COR-L47 (cell line): Measurements from ENCODE around the gene PAK5.

ENCODE experiments used
- DNase-seq: peaks from one replicate; lab custom pipeline; 2025; lab: John Stamatoyannopoulos, UW

PAK5 gene

DNA sequence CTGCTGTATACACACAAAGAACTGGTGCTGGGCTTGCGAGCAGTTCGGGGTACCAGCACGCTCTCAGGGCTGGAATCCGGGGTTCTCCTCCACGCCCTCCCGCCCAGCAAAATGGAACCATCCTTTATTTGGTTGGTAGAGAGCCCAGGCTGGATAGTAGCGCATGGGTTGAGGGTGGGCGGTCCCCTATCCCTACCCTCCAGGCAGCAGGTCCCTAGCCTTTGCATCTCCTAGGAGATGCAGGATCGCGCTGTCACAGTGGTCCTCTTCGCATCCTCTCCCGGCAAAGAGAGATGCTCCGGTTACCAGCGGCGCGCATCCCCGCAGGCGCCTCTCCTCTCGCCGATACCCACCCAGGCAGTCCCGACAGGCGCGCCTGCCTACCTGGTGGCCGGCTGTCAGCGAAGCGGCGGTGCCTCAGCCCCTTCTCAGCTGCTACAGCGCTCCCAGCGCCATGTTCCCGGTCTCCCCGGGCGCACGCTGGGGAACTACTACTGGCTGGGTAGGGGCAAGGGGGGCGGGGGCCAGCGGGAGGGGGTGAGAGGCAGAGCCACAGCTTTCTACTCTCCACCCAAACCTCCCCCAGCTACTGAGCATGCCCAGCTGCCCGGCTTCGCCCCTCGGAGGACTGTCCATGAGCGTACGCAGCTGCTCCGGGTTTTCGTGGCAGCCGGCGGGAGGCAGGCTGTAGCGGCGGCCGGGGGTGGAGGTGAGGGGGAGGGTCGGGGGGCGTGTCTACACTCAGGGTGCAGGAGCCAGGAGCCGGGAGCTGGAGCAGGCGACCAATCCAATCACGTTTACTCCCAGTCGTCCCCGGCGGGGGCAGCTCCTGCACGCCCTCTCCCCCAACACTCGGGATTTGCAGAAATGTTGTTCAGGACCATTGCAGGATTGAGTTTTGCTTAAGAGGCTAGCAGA lies at the start of gene PAK5:
PAK5 (minus strand) TSS at position 699 of the 918 bp plus-strand sequence. CDS start 194,748 bp downstream, outside the sequence.
- DNase-seq, result peak; percentile 97

- DNase-seq, result no peak
These were observed 48.8 kb upstream of the PAK5 start for GRCh38 chr20:9887706-9888105.

DNA sequence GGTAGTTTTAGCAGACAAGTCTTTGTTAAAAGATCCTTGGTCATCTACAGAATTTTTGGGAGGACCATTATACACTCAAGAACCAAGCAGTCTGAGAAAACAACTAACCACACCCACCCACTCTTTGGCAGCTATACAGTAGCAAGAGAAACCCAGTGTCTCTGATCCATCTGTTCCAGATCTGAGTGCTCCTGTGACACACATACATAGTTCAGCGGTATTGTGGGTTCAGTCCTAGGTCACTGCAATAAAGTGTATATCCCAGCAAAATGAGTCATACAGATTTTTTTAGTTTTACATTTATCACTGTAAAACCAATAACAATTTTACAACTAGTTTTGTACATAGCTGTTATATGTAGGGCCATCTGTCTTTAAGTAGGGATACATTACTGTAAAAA lies 47.4 kb upstream of the PAK5 start:
- DNase-seq, result no peak

DNA sequence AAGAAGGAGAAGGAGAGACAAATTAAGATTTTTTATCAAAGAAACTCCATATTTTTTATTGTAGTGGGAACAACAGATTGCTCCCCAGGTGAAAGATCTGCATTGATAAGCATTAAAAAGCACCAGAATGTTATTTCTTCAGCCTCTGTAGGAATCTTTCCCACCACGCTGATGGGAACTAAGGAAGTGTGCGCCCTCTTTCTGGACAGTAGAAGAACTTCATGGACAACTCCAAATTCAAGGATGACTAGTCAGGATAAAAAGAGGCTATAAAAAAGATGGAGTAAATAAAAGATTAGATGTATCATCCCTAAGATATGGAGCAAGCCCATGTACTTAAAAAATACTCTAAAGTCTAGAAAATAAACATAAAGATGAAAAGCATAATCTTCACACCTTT lies 45.8 kb upstream of the PAK5 start:
- peak; percentile 28 for DNase-seq

- DNase-seq, result peak; percentile 8
These were observed 45.2 kb upstream of the PAK5 start for GRCh38 chr20:9884061-9884460.

DNA sequence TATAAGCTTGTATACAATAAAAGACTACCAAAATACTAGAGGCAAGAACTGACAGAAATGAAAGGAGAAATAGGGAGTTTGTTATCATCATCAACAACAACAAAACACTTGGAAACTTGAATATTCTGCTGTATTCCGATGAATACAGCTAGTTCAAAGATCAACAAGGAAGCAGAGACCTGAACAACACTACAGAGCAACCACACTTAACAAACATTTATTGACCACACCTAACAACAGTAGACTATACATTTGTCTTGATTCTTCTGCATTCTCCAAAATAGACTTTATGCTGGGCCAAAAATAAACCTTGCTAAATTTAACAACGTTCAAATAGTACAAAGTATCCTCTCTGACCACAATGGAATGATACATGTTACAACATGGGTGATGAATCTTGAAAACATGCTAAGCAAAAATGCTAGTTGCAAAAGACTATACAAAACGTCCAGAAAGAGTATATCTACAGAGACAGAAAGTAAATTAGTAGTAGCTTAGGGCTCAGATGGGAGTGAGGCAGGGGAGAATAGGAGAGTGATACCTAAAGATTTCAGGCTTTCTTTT lies 39.1 kb upstream of the PAK5 start:
- DNase-seq, result no peak

GRCh38 chr20:9867196-9867980 lies 28.5 kb upstream of the PAK5 start:
- no peak for DNase-seq

GRCh38 chr20:9852566-9852965 lies 13.7 kb upstream of the PAK5 start:
- no peak for DNase-seq

- DNase-seq, result no peak
These were observed 750 bp upstream of the PAK5 start for GRCh38 chr20:9839626-9840025.

- no peak for DNase-seq
These were observed 870 bp downstream of the PAK5 start for GRCh38 chr20:9838035-9838377.

- DNase-seq, result peak; percentile 72
These were observed 1.2 kb downstream of the PAK5 start for GRCh38 chr20:9837634-9838033.

- DNase-seq, result no peak
These were observed 3.6 kb downstream of the PAK5 start for GRCh38 chr20:9835302-9835701.

GRCh38 chr20:9831032-9831431 lies 7.8 kb downstream of the PAK5 start:
- no peak for DNase-seq

DNA sequence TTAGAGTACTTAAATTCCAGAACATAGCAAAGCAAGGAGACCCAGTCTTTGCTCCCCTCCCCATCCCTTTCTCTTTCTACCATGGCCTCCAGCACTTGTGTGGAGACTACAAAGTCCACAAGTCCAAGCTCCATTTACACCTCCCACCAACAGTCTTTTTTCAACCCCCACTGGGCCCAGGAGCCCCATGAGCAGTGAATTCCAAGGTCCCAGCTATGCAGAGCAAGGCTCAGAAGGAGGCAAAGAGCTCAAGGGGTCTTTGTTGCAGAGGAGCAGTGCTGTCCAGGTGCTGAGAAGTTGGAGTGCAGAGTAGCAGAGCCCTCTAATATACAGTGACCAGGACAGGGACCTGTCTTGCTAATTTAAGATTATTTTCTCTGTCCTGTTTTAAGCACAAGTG lies 9.0 kb downstream of the PAK5 start:
- no peak for DNase-seq

- no peak for DNase-seq
These were observed 21.2 kb downstream of the PAK5 start for GRCh38 chr20:9817654-9818053.

- DNase-seq, result no peak
These were observed 23.2 kb downstream of the PAK5 start for GRCh38 chr20:9815632-9816031.

DNA sequence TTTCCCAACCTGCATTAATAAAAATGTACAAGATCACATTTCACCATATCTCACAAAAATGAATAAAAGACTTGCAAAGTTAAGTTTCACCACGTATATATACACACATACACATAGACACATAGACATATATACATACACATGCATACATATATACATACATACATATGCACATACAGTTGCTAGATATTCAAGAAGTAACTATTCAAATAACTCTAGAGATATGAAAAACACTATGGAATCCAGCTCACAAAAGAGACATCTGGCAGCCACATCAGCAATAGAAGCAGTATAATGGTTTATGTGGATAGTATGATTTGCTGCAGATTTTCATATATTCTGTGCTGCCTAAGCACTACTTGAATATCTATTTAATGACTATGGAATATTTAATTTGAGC lies 28.1 kb downstream of the PAK5 start:
- no peak for DNase-seq

- no peak for DNase-seq
These were observed 29.6 kb downstream of the PAK5 start for GRCh38 chr20:9809271-9809670.

- no peak for DNase-seq
These were observed 30.7 kb downstream of the PAK5 start for GRCh38 chr20:9808166-9808565.

DNA sequence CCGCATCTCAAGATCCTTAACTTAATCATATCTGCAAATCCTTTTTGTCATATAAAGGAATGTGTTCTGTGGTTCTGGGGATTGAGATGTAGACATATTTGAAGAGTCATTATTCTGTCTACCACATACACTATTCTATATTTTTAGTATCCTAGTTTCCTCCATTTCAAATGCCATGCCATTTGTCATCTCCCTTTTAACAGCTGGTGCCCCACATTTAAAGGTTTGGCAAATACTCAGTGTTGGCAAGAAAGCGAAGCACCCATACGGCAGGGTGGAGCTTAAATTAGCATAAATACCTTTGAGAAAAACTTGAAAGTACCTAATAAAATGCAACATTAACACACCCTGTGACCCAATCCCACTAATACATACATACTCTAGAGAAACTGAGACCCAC lies 31.7 kb downstream of the PAK5 start:
- DNase-seq, result no peak

- no peak for DNase-seq
These were observed 38.5 kb downstream of the PAK5 start for GRCh38 chr20:9800421-9800820.

DNA sequence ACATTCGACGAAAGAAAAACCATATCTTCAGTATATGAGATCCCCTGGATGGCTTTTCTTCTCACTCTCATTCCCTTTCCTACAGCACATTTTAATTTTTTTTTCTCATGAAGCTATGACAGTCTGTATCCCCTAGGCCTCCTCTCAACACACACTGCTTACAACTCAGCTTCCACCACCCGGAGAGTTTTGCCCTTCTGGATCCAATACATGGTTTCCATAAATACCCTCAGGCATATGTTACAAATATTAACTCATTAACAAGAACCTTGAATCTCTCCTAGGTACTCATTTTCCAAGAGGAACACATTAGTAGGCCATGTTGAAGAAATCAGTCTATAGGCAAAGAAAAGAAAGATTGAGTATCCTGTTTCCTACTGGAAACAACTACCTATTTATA lies 44.0 kb downstream of the PAK5 start:
- no peak for DNase-seq

DNA sequence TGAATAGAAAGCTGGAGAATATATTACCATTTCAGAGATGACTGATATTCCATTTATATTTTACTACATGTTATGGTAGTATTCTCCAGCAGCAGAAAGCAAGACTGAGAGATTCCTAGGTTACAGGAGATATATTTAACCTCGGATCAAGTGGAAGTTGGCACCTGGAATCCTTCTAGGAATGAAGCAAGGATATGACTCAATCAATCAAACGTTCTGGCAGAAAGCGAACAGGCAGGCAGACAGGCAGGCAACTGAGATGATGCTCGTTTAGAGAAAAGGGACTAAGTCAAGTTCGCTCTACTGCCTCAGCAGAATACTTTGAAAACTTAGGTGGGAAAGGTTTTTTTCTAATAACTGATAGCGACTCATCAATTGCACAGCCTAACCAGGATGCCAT lies 46.2 kb downstream of the PAK5 start:
- no peak for DNase-seq
